Activated naive CD4-positive, alpha-beta T cell treated with anti-CD3 and anti-CD28 coated beads, Interleukin-2, amount 50 U/mL, for 16 hours (primary cell): ENCODE measurements around the gene DMBX1.

Experiments used
- DNase-seq: peaks from one replicate; pipeline ENCODE4 v3.0.0-alpha.2; 2020

The DMBX1 gene

DNA sequence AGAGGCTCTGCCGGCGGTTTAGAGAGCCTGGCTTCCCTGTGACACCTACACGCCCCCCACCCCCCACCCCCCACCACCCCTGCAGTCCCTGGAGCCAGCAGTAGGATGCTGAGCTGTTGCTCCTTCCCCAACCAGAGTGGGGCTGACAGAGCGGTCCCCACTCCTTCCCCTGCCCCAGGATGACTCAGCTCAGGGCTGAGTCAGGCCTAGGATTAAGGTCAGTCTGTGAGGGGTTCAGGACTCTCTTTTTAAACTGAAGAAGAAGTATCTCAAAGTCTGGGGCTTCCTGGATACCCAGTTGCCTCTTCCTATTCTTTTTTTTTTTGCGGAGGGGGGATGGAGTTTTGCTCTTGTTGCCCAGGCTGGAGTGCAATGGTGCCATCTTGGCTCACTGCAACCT, 19.1 kb downstream of the DMBX1 start:
- no peak for DNase-seq

GRCh38 chr1:46510341-46510997, 20.8 kb downstream of the DMBX1 start:
- no peak for DNase-seq

- DNase-seq, result no peak
These were observed 21.3 kb downstream of the DMBX1 start for GRCh38 chr1:46510998-46511365.

DNA sequence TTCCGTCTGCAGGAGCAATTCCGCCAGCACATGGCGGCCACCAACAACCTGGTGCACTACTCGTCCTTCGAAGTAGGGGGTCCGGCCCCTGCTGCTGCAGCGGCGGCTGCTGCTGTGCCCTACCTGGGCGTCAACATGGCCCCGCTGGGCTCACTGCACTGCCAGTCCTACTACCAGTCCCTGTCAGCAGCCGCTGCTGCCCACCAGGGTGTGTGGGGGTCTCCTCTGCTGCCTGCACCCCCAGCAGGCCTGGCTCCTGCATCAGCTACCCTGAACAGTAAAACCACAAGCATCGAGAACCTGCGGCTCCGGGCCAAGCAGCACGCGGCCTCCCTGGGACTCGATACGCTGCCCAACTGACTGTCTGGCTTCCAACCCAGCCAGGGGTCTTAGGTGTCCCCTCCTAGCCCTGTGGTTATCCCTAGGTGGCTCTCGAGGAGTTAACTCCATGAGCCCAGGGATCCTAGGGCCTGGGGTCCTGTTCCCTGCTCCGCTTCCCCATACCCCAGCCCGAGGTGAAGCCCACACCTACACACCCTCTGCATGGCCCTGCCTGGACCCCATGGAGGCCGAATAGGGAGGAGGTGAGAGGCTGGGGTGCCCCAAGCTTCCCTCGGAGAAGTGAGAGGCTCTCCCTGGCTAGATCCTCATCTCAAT, 22.6 kb downstream of the DMBX1 start:
- DNase-seq, result no peak

DNA sequence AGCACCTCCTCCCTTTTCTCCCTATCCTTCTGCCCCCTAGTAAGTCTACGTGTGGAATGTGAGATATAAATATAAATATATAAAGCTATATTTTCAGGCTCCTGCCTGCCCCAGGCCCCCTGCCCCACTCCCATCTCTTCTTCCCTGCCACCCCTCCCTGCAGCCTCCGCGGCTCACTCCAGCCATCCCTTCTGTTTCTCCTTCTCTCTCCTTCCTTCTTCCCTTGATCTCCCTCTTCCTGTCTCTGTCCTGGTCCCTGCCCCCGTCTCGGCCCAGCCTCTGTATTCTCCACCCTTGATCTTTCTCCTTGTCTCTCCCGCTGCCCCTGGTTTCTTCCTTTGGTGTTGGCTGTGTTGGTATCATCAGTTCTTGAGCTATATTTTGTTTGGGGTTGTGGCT, 23.2 kb downstream of the DMBX1 start:
- DNase-seq, result no peak

DNA sequence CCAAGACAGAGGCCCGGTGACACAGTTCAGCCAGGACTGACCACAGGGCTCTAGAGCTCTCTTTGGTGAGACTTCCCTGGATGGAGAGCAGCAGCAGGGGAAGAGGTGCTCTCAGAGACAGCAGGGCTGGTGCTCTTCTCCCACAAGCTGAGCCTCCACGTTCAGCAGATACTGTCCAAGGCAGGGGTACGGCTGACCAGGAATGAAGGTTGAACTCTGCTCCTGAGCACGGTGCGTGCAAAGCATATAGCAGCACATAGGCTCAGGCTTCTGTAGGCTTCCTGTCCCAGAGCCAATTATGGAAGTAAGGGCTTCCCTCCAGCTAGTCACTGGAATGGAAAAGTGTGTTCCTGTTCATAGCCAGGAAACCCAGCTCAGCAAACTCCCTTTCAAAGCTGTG, 23.9 kb downstream of the DMBX1 start:
- DNase-seq, result no peak

DNA sequence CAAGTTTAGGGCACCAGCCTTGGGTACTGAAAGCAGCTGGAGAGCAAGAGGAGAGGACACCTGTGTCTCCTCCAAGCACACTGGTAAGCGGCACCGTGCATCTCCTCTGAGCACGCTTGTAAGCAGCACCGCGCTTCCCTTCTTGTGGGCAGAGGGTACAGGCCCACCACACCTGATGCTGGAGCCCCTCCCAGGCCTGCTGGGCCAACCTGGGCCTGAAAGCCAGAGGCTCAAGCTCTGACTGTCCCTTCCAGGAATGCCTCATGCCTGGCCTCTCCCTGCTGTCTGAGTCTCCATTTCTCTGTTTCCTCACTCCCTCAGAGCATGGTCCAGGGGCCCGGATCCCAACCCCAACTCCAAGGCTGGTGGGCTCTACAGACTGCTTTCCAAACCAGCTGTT, 25.9 kb downstream of the DMBX1 start:
- DNase-seq, result no peak

DNA sequence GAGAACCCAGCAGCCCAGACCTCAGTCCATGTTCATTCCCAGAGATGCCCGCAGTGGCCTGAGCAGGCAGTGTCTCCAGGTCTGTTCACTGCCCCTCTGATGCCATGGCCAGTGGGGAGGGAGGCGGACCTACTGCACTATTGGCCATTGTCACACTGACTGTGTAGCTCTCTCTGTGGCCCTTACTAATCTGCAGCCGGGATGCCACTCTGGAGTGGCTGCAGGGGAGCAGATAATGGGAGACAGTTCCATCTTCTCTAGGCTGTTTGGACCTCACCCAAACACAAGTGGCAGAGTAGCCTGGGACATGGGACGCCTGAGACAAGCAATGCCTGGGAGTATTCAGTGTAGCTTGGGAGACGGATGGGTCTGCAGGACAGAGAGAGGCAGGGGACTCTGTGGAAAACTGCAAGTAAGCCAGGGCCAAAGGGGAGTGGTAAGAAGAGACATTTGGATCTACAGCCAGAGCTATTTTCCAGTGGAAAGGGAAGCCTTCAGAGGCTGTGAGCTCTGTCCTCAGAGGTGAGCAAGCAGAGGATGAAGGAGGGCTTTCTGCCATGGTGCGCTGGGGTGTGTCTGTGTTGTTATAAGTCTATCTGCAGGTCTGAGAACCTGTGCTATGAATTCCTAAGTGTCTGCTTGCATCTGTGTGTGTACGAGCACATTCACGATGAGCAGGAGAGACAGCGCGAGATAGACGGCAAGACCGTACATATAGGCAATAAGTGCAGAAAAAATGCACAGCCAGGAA, 26.7 kb downstream of the DMBX1 start:
- no peak for DNase-seq

DNA sequence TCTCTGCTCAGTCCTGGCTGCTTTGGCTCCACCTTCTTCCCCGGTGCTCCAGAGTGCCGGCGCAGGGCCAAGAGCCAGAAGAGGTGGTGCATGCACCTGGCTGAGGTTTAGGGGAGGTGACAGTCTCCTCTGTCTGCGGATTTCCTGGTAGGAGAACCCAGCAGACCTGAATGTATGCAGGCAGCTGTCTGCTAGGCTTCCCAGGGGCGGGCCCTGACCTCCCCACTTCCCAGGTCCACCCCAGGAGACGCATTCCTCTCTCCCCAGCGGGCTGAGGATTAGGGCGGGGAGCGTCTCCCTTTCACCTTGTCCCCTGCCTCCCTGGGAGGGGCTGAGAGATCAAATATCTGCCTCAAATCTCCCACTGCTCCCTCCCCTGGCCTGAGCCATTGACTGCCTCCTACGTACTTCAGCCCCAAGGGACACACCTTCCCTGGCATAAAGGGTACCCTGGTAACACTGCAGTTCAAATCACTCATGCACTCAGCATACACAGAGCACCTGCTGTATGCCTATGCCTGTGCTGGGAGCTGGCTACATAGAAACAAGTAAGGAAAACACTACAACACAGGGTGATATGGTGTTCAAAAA, 27.5 kb downstream of the DMBX1 start:
- DNase-seq, result no peak

GRCh38 chr1:46517932-46518498, 28.4 kb downstream of the DMBX1 start:
- no peak for DNase-seq

- DNase-seq, result no peak
These were observed 29.6 kb downstream of the DMBX1 start for GRCh38 chr1:46519209-46519608.

GRCh38 chr1:46520063-46520911, 30.7 kb downstream of the DMBX1 start:
- DNase-seq, result no peak

DNA sequence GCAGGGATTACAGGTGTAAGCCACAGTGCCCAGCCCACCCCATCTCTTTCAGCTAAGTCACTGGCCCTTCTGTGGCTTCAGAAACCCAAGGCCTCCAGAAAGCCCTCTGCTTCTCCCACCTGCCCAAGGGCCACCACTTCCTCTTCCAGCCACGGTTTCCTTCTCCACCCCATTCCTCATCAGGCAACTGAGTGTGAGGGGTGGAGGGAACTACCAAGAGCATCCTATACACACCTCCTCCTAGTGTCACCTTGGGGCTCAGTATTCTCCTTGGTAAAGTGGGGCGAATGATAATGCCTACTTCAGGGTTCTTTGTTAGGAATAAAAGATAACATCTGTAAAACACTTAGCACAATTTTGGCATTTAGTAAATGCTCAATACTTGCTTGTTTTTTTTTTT, 31.8 kb downstream of the DMBX1 start:
- no peak for DNase-seq

- no peak for DNase-seq
These were observed 32.7 kb downstream of the DMBX1 start for GRCh38 chr1:46522184-46522968.

GRCh38 chr1:46522969-46523320, 33.3 kb downstream of the DMBX1 start:
- no peak for DNase-seq

GRCh38 chr1:46523496-46524353, 34.1 kb downstream of the DMBX1 start:
- DNase-seq, result no peak

DNA sequence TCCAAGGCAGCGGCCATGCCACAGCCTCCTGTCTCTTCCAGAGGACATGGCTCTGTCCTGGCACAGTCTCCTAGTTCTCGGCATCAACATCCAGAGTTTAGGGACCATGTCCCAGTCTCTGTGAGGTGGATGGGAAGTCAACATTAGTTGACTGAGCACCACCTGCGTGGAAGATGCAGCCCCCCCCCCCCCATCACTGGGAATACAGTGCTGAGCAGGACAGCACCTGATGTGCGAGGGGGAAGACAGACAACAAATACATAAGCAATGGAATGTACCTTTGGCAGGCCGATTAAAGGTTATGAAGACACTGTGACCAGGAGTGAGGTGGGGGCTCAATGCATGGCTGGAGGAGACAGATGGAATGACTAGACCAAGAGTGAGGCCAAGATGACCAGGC, 35.2 kb downstream of the DMBX1 start:
- no peak for DNase-seq

DNA sequence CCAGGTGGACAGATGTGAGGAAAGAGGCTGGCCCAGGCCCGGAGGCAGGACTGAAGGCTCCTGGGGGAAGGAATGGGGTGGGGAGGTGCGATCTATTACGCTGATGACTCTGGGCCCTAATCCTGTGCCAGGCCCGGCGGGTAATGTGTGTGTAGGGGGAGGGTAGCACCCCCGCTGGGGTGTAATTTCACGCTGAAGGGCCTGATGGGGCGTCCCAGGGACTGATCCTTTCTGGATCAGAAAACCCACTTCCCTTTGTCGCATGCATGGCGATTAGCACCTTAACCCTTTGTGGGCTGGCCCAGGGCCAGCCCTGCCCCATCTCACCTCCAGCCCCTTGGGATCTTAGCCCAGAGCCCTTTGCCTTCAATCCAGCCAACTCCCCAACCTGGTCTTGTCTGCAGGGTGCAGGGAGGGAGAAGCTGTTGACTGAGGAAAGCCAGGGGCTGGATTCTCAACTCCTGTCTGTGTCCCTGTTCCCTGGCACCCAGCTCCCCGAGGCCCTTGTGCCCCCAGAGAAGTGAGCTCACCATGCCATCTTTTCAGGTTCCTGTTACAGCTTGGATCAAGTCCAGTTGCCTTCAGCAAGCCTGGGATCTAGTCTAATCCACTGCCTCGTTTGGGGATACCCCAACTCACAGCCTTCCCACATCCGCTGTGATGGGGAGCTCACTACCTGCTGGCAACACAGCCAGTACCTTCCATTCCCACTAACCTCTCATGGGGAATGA, 35.8 kb downstream of the DMBX1 start:
- DNase-seq, result no peak

DNA sequence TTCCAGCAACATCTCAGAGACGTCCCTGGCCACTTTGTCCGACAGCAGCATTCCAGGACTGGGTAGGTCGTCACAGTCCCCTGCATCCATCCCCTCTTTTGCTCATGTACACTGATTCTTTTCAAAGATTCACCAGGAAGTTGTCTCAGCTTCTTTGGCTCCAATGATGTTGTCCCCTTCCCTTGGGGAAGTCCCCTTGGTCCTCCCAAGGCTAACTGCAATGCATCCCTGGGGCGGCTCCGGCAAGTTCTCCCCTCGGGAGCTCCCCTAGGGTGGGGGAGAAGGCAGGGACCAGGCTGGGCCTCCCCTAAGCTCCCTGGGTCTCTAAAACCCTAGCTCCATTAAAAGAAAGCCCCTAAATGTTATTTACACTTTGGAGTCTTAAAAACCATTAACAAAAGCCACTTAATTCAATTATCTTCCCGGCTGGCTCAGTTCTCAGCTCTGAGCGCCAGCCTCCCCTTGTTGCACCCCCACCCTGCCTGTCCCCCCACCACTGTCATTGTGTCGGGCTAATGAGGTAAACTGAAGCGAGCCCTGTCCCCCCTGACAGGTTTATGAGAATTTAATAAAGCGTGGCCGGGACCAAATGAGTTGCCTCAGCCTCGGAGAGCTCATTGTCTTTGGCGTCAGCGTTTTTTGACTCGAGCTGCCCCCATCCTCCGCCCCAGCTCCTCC, 36.5 kb downstream of the DMBX1 start:
- no peak for DNase-seq
